ENCODE results near the gene CACNA1I. TPM values are rescaled to one million over a fixed set of nuclear protein-coding genes. Genes with fewer than 3 reads are reported as not detected.

CACNA1I gene
- total and polyA plus RNA-seq, 2 donors (not counting 1 experiment from before 2014, with no cell fraction given) = under 0.01 to 0.01 TPM

GRCh38 chr22:39641660-39642310 lies 71.2 kb downstream of the CACNA1I start:
- H4K20me1 ChIP-seq (ENCODE audit: control insufficient read depth, extremely low read depth, insufficient read depth, low read length) = no peaks in the 10 kb centered on the region
- H3K9ac ChIP-seq (ENCODE audit: insufficient read depth, low read length) = no peak overlapping the region
- DNase-seq (ENCODE audit: low read depth in 2 of 2) = no peak
- no peak overlapping the region for H2AFZ ChIP-seq (ENCODE audit: low read length)
- H3K4me2 ChIP-seq (ENCODE audit: extremely low read depth, insufficient read depth, low read length) = no peak overlapping the region
- H3K27ac ChIP-seq (ENCODE audit: insufficient read depth, low read length) = no peak overlapping the region
- TF ChIP-seq CTCF (conservative IDR thresholded peaks at IDR 0.05 in 1 of 2, IDR thresholded peaks at IDR 0.05 in 1 of 2; ENCODE audit: low read depth in 1 of 2, low read length in 2 of 2) = no peak
- no peak overlapping the region for H3K4me3 ChIP-seq (replicated peaks in 1 of 4; ENCODE audit: control extremely low read depth in 1 of 4, insufficient read depth in 1 of 4, low read depth in 3 of 4, low read length in 4 of 4)
- H3K4me1 ChIP-seq (ENCODE audit: control insufficient read depth, extremely low read depth, insufficient read depth, low read length) = no peaks in the 10 kb centered on the region
- H3K27me3 ChIP-seq (ENCODE audit: control insufficient read depth, insufficient read depth, low read length) = no peaks in the 10 kb centered on the region
- H3K36me3 ChIP-seq (ENCODE audit: control insufficient read depth, insufficient read depth, low read length) = no peaks in the 10 kb centered on the region
- H3K9me3 ChIP-seq (ENCODE audit: control insufficient read depth, insufficient read depth, low read depth, low read length) = no peaks in the 10 kb centered on the region
- H3K79me2 ChIP-seq (ENCODE audit: control insufficient read depth, insufficient read depth, low read length) = no peaks in the 10 kb centered on the region

- Histone ChIP-seq H4K20me1 (ENCODE audit: control insufficient read depth, extremely low read depth, insufficient read depth, low read length) (no peaks in the 10 kb centered on the region), H3K4me3 (replicated peaks in 1 of 4; ENCODE audit: control extremely low read depth in 1 of 4, insufficient read depth in 1 of 4, low read depth in 3 of 4, low read length in 4 of 4) (no peak overlapping the region), H3K27me3 (ENCODE audit: control insufficient read depth, insufficient read depth, low read length) (no peaks in the 10 kb centered on the region), H3K9ac (ENCODE audit: insufficient read depth, low read length) (no peak overlapping the region), H3K27ac (ENCODE audit: insufficient read depth, low read length) (no peak overlapping the region), H3K9me3 (ENCODE audit: control insufficient read depth, insufficient read depth, low read depth, low read length) (no peaks in the 10 kb centered on the region), H3K4me1 (ENCODE audit: control insufficient read depth, extremely low read depth, insufficient read depth, low read length) (no peaks in the 10 kb centered on the region), H3K79me2 (ENCODE audit: control insufficient read depth, insufficient read depth, low read length) (no peaks in the 10 kb centered on the region), H2AFZ (ENCODE audit: low read length) (no peak overlapping the region), H3K36me3 (ENCODE audit: control insufficient read depth, insufficient read depth, low read length) (no peaks in the 10 kb centered on the region), H3K4me2 (ENCODE audit: extremely low read depth, insufficient read depth, low read length) (no peak overlapping the region)
- DNase-seq (ENCODE audit: low read depth in 2 of 2) = peak in 1 of 2 donors; percentile 53
- TF ChIP-seq EZH2 (IDR thresholded peaks at IDR 0.05; ENCODE audit: low read length, missing control alignments) = no peak
- TF ChIP-seq CTCF (conservative IDR thresholded peaks at IDR 0.05 in 1 of 2, IDR thresholded peaks at IDR 0.05 in 1 of 2; ENCODE audit: low read depth in 1 of 2, low read length in 2 of 2) = no peak
These were observed 72.9 kb downstream of the CACNA1I start for GRCh38 chr22:39643311-39644083.

- Histone ChIP-seq H4K20me1 (ENCODE audit: control insufficient read depth, extremely low read depth, insufficient read depth, low read length) (no peaks in the 10 kb centered on the region), H3K4me1 (ENCODE audit: control insufficient read depth, extremely low read depth, insufficient read depth, low read length) (no peaks in the 10 kb centered on the region), H3K9ac (ENCODE audit: insufficient read depth, low read length) (no peak overlapping the region), H3K79me2 (ENCODE audit: control insufficient read depth, insufficient read depth, low read length) (no peaks in the 10 kb centered on the region), H3K4me3 (replicated peaks in 1 of 4; ENCODE audit: control extremely low read depth in 1 of 4, insufficient read depth in 1 of 4, low read depth in 3 of 4, low read length in 4 of 4) (no peak overlapping the region), H2AFZ (ENCODE audit: low read length) (no peak overlapping the region), H3K36me3 (ENCODE audit: control insufficient read depth, insufficient read depth, low read length) (no peaks in the 10 kb centered on the region), H3K27me3 (ENCODE audit: control insufficient read depth, insufficient read depth, low read length) (no peaks in the 10 kb centered on the region), H3K27ac (ENCODE audit: insufficient read depth, low read length) (no peak overlapping the region), H3K4me2 (ENCODE audit: extremely low read depth, insufficient read depth, low read length) (no peak overlapping the region), H3K9me3 (ENCODE audit: control insufficient read depth, insufficient read depth, low read depth, low read length) (no peaks in the 10 kb centered on the region)
- TF ChIP-seq CTCF (conservative IDR thresholded peaks at IDR 0.05 in 1 of 2, IDR thresholded peaks at IDR 0.05 in 1 of 2; ENCODE audit: low read depth in 1 of 2, low read length in 2 of 2) (no peak), EZH2 (IDR thresholded peaks at IDR 0.05; ENCODE audit: low read length, missing control alignments) (no peak)
- no peak for DNase-seq (ENCODE audit: low read depth in 2 of 2)
These were observed 75.0 kb downstream of the CACNA1I start for GRCh38 chr22:39645532-39645931.
